Suprapubic skin (tissue), 4 donors: ENCODE data around the gene RMI1. TPM values are rescaled to one million over a fixed set of nuclear protein-coding genes. Genes with fewer than 3 reads are reported as not detected.
"Not testable (repeated sequence)": the region's sequence is repeated elsewhere in the genome, so short reads cannot be mapped to it uniquely, and the experiment has no call there.

Source experiments
- DNase-seq, 2 donors: peaks; one replicate each; pipeline ENCODE4 v3.0.0-alpha.2; 2019; ENCODE audit warnings: low spot score in 2 of 2
- H3K27ac ChIP-seq: fragments of 200-600 bp; sonication (generic); one replicate; pipeline ENCODE4 v1.5.1; 2019
- H3K27me3 ChIP-seq: fragments of 200-600 bp; sonication (generic); one replicate; pipeline ENCODE4 v1.5.1; 2019
- H3K36me3 ChIP-seq: fragments of 200-600 bp; sonication (generic); one replicate; pipeline ENCODE4 v1.5.1; 2019
- H3K4me1 ChIP-seq: fragments of 200-600 bp; sonication (generic); one replicate; pipeline ENCODE4 v1.5.1; 2019
- H3K4me3 ChIP-seq: fragments of 200-600 bp; sonication (generic); one replicate; pipeline ENCODE4 v1.5.1; 2019; ENCODE audit warnings: mild to moderate bottlenecking
- H3K9me3 ChIP-seq: fragments of 200-600 bp; sonication (generic); one replicate; pipeline ENCODE4 v1.5.1; 2019
- CTCF ChIP-seq, 2 donors: fragments of 200-600 bp in 1 of 2; fragments of 450-650 bp in 1 of 2; sonication (generic) in 1 of 2; IDR thresholded peaks; one replicate each; pipeline ENCODE4 v1.5.1; 2016 to 2019; ENCODE audit warnings: antibody characterized with exemption in 2 of 2, mild to moderate bottlenecking in 1 of 2, moderate library complexity in 1 of 2
- EP300 ChIP-seq: sonication (generic); formaldehyde crosslinking; IDR thresholded peaks from one replicate; pipeline ENCODE4 v1.6.1; 2017; ENCODE audit warnings: antibody characterized with exemption
- POLR2A ChIP-seq, 2 donors: fragments of 450-650 bp; IDR thresholded peaks; one replicate each; pipeline ENCODE4 v1.6.1; 2017; ENCODE audit warnings: antibody characterized with exemption in 2 of 2, mild to moderate bottlenecking in 2 of 2, moderate library complexity in 2 of 2
- POLR2AphosphoS5 ChIP-seq, 3 donors: sonication (generic); formaldehyde crosslinking; IDR thresholded peaks; one replicate each; pipeline ENCODE4 v1.6.1; 2017; ENCODE audit warnings: antibody characterized with exemption in 3 of 3
- WGBS: methylation state at CpG from one replicate; pipeline ENCODE4 v1.1.5; 2018; 5-methylcytosine and 5-hydroxymethylcytosine counted together
- total RNA-seq, 4 donors: library from RNA; depleted of rRNA; stranded (reverse); fragments of >200 nt; gene quantifications; one replicate each; pipeline ENCODE4 v1.1.0, GENCODE V29; 2016

Gene RMI1
- total RNA-seq, 4 donors from 2014 or later: 4.0 to 8.7 (median 4.3) TPM

DNA sequence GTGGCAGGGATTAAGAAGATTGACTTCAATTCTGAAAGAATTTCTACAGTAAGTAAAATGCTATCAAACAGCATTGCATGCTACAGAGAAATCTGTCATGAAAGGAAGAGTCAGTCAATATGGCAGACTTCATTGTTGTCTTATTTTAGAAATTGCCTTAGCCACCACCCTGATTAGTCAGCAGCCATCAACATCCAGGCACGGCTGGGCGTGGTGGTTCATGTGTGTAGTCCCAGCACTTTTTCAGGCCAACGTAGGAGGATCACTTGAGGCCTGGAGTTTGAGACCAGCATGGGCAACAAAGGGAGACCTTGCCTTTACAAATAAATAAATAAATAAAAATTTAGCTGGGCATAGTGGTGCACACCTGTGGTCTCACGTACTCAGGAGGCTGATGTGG is 46.6 kb downstream of the RMI1 start:
- Histone ChIP-seq H3K4me1 (no peaks in the 10 kb centered on the region), H3K4me3 (no peak overlapping the region), H3K27ac (no peak overlapping the region), H3K27me3 (no peaks in the 10 kb centered on the region), H3K36me3 (no peaks in the 10 kb centered on the region), H3K9me3 (no peaks in the 10 kb centered on the region)
- no peak for TF ChIP-seq POLR2AphosphoS5 (IDR thresholded peaks at IDR 0.05)
- no peak for TF ChIP-seq EP300
- no peak for TF ChIP-seq POLR2A (IDR thresholded peaks at IDR 0.05)
- TF ChIP-seq CTCF (IDR thresholded peaks at IDR 0.05): no peak
- WGBS: 82% methylated on average over 4 of the region's 4 CpGs
- DNase-seq: no peak

GRCh38 chr9:84031534-84031933 is 50.9 kb downstream of the RMI1 start:
- Histone ChIP-seq H3K4me1 (no peaks in the 10 kb centered on the region), H3K27me3 (no peaks in the 10 kb centered on the region), H3K36me3 (no peaks in the 10 kb centered on the region), H3K27ac (no peak overlapping the region), H3K4me3 (no peak overlapping the region), H3K9me3 (no peaks in the 10 kb centered on the region)
- no peak for DNase-seq
- 75% methylated on average over 2 of the region's 2 CpGs for WGBS
- TF ChIP-seq EP300: no peak
- TF ChIP-seq POLR2A (IDR thresholded peaks at IDR 0.05): no peak
- no peak for TF ChIP-seq CTCF (IDR thresholded peaks at IDR 0.05)
- no peak for TF ChIP-seq POLR2AphosphoS5 (IDR thresholded peaks at IDR 0.05)

GRCh38 chr9:84041857-84042256 is 61.3 kb downstream of the RMI1 start:
- not testable (repeated sequence) for H3K4me3 ChIP-seq, H3K27ac ChIP-seq, H3K36me3 ChIP-seq, H3K9me3 ChIP-seq, H3K4me1 ChIP-seq, DNase-seq, H3K27me3 ChIP-seq
- WGBS: 66% methylated on average over 5 of the region's 5 CpGs

- 88% methylated on average over 4 of the region's 5 CpGs for WGBS
- H3K27ac ChIP-seq: no peak overlapping the region
- DNase-seq: no peak
- TF ChIP-seq POLR2A (IDR thresholded peaks at IDR 0.05) (no peak), POLR2AphosphoS5 (IDR thresholded peaks at IDR 0.05) (no peak), CTCF (IDR thresholded peaks at IDR 0.05) (no peak), EP300 (no peak)
- peaks cover 7% of the 10 kb centered on the region for H3K9me3 ChIP-seq
- no peaks in the 10 kb centered on the region for H3K36me3 ChIP-seq
- no peaks in the 10 kb centered on the region for H3K27me3 ChIP-seq
- H3K4me1 ChIP-seq: no peaks in the 10 kb centered on the region
- H3K4me3 ChIP-seq: no peak overlapping the region
Measured at GRCh38 chr9:84045481-84046097, 65.0 kb downstream of the RMI1 start.

Other genes with a start within 250 kb of the RMI1 start
- gene GKAP1, start 163.0 kb upstream of the RMI1 start, total RNA-seq: 1 to 10 TPM; 1.1 to 6.3 (median 4.4) TPM
- gene KIF27, start 59.4 kb upstream of the RMI1 start, total RNA-seq: 10 to 100 TPM in 1 of 4 donors, 1 to 10 TPM in 3; 3.2 to 12.9 (median 5.5) TPM
- 100 to 1,000 TPM; 422 to 538 (median 448) TPM for gene HNRNPK, start 590 bp upstream of the RMI1 start, total RNA-seq